A549 (cell line): Measurements from ENCODE around the gene ERICH2.

Source experiments
- EP300 ChIP-seq, 2 experiments: fragments of >200 bp; sonication (Bioruptor Twin); formaldehyde crosslinking; IDR thresholded peaks; 2 replicates in 1 of 2; 3 replicates in 1 of 2; pipeline ENCODE4 v1.6.1; 2016 to 2017
- JUN ChIP-seq, 2 experiments: fragments of >200 bp; sonication (Bioruptor Twin); formaldehyde crosslinking; IDR thresholded peaks; 2 replicates in 1 of 2; 3 replicates in 1 of 2; pipeline ENCODE4 v1.6.1; 2016 to 2017
- MYC ChIP-seq: IDR thresholded peaks from 2 replicates; pipeline ENCODE4 v1.6.1; 2012; ENCODE audit warnings: mild to moderate bottlenecking, inconsistent platforms, low read length, improper control_type of control experiment, borderline replicate concordance
- NR3C1 ChIP-seq: fragments of >200 bp; sonication (Bioruptor Twin); formaldehyde crosslinking; IDR thresholded peaks from 3 replicates; pipeline ENCODE4 v1.6.1; 2017
- RCOR1 ChIP-seq: fragments of 150-350 bp; IDR thresholded peaks from 2 replicates; pipeline ENCODE4 v1.6.1; 2014; ENCODE audit warnings: antibody characterized with exemption, low read length, low read depth
- SMC3 ChIP-seq: fragments of >200 bp; sonication (Bioruptor Twin); formaldehyde crosslinking; IDR thresholded peaks from 3 replicates; pipeline ENCODE4 v1.6.1; 2018; ENCODE audit warnings: inconsistent platforms
- TF ChIP-seq, protein P1 (sequence below): fragments of >200 bp; sonication (Bioruptor Twin); formaldehyde crosslinking; IDR thresholded peaks from 3 replicates; pipeline ENCODE4 v1.5.1; 2016

GRCh38 chr2:170737406-170737805, 32.8 kb upstream of the ERICH2 start:
- TF ChIP-seq, protein P1, sequence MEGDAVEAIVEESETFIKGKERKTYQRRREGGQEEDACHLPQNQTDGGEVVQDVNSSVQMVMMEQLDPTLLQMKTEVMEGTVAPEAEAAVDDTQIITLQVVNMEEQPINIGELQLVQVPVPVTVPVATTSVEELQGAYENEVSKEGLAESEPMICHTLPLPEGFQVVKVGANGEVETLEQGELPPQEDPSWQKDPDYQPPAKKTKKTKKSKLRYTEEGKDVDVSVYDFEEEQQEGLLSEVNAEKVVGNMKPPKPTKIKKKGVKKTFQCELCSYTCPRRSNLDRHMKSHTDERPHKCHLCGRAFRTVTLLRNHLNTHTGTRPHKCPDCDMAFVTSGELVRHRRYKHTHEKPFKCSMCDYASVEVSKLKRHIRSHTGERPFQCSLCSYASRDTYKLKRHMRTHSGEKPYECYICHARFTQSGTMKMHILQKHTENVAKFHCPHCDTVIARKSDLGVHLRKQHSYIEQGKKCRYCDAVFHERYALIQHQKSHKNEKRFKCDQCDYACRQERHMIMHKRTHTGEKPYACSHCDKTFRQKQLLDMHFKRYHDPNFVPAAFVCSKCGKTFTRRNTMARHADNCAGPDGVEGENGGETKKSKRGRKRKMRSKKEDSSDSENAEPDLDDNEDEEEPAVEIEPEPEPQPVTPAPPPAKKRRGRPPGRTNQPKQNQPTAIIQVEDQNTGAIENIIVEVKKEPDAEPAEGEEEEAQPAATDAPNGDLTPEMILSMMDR = no peak
- TF ChIP-seq JUN (IDR thresholded peaks at IDR 0.05) (no peak), RCOR1 (no peak), EP300 (IDR thresholded peaks at IDR 0.05) (no peak), SMC3 (no peak), NR3C1 (no peak), MYC (no peak)
